H1 (cell line): Measurements from ENCODE around the gene SLC13A3. TPM values are rescaled to one million over a fixed set of nuclear protein-coding genes. Genes with fewer than 3 reads are reported as not detected.

Source experiments
- CTCF ChIA-PET: fragments of 300-600 bp; sonication (Branson Sonifier 250); formaldehyde crosslinking; loops from one replicate; lab custom pipeline; 2021; ENCODE audit not compliant: partially characterized antibody; lab: Charles Lee
- POLR2A ChIA-PET: fragments of 300-600 bp; sonication (Branson Sonifier 250); formaldehyde crosslinking; loops from one replicate; lab custom pipeline; 2021; ENCODE audit warnings: inconsistent platforms; ENCODE audit not compliant: partially characterized antibody; lab: Charles Lee
- DNase-seq, 2 experiments: peaks; one replicate each; pipeline versions ENCODE4 v3.0.0 to v3.0.0-alpha.2; 2010 to 2022; ENCODE audit warnings: low spot score in 2 of 2, low read depth in 1 of 2, mixed read lengths in 1 of 2
- FAIRE-seq: peaks from 2 replicates; lab custom pipeline; 2011; peaks lifted over from hg19 to GRCh38; lab: Jason Lieb, UNC
- H2AFZ ChIP-seq: 2 replicates; pipeline ENCODE4 v1.8.1; 2012; ENCODE audit warnings: low read length, inconsistent platforms
- H2AK5ac ChIP-seq: 2 replicates; pipeline ENCODE4 v1.6.1; 2013; ENCODE audit warnings: low read depth, low read length
- H2BK120ac ChIP-seq: replicated peaks from 2 replicates; pipeline ENCODE3; 2013; ENCODE audit warnings: low read depth, low read length, inconsistent platforms
- H2BK12ac ChIP-seq: 2 replicates; pipeline ENCODE4 v1.6.1; 2013; ENCODE audit warnings: low read depth, low read length
- H2BK15ac ChIP-seq: 2 replicates; pipeline ENCODE4 v1.6.1; 2013; ENCODE audit warnings: low read length
- H2BK20ac ChIP-seq: 2 replicates; pipeline ENCODE4 v1.6.1; 2013; ENCODE audit warnings: low read length
- H2BK5ac ChIP-seq: 2 replicates; pipeline ENCODE4 v1.6.1; 2013; ENCODE audit warnings: low read depth, low read length
- H3K14ac ChIP-seq: 2 replicates; pipeline ENCODE4 v1.6.1; 2013; ENCODE audit warnings: inconsistent platforms; ENCODE audit not compliant: insufficient read length
- H3K18ac ChIP-seq: 2 replicates; pipeline ENCODE4 v1.6.1; 2013; ENCODE audit warnings: low read length; ENCODE audit errors: extremely low read depth
- H3K23ac ChIP-seq: 2 replicates; pipeline ENCODE4 v1.6.1; 2013; ENCODE audit warnings: inconsistent platforms; ENCODE audit not compliant: insufficient read length
- H3K23me2 ChIP-seq: 2 replicates; pipeline ENCODE4 v1.6.1; 2013; ENCODE audit warnings: low read depth, low read length
- H3K27ac ChIP-seq: 2 replicates; pipeline ENCODE4 v1.6.1; 2011; ENCODE audit warnings: low read depth, low read length, inconsistent platforms
- H3K27me3 ChIP-seq, 4 experiments: replicated peaks in 1 of 4; 1 replicate in 1 of 4; 2 replicates in 3 of 4; pipeline versions ENCODE4 v1.6.1 to v1.8.1; 2011 to 2013; ENCODE audit warnings: low read length in 3 of 4, mild to moderate bottlenecking in 3 of 4, inconsistent platforms in 2 of 4, mixed read lengths in 2 of 4, moderate library complexity in 1 of 4; ENCODE audit not compliant: control insufficient read depth in 3 of 4, insufficient read depth in 3 of 4; ENCODE audit errors: extremely low read depth in 1 of 4
- H3K36me3 ChIP-seq, 4 experiments: 2 replicates each; pipeline versions ENCODE4 v1.6.1 to v1.8.1; 2011 to 2013; ENCODE audit warnings: mild to moderate bottlenecking in 4 of 4, low read length in 3 of 4, moderate library complexity in 2 of 4, control low read depth in 1 of 4, inconsistent platforms in 1 of 4; ENCODE audit not compliant: insufficient read depth in 4 of 4, control insufficient read depth in 2 of 4
- H3K4ac ChIP-seq: replicated peaks from 2 replicates; pipeline ENCODE3; 2013; ENCODE audit warnings: low read length, low read depth, mixed read lengths, inconsistent platforms; ENCODE audit not compliant: insufficient read length
- H3K4me1 ChIP-seq, 4 experiments: replicated peaks in 1 of 4; 1 replicate in 1 of 4; 2 replicates in 3 of 4; pipeline versions ENCODE4 v1.6.1 to v1.8.1; 2011 to 2013; ENCODE audit warnings: low read length in 3 of 4, inconsistent platforms in 2 of 4, mixed read lengths in 1 of 4; ENCODE audit not compliant: insufficient read depth in 4 of 4, control insufficient read depth in 3 of 4
- H3K4me2 ChIP-seq, 2 experiments: 2 replicates each; pipeline versions ENCODE4 v1.6.1 to v1.8.1; 2011 to 2013; ENCODE audit warnings: low read depth in 2 of 2, low read length in 2 of 2, control low read depth in 1 of 2, inconsistent platforms in 1 of 2, mild to moderate bottlenecking in 1 of 2; ENCODE audit not compliant: insufficient read depth in 1 of 2
- H3K4me3 ChIP-seq, 4 experiments: fragments of 200-600, 300-600 bp in 1 of 4; sonication (generic), shearing (Covaris generic), sonication (Bioruptor Twin) in 1 of 4; 2 replicates each; pipeline versions ENCODE4 v1.5.1 to v1.8.1; 2011 to 2016; ENCODE audit warnings: low read length in 4 of 4, low read depth in 3 of 4, control low read depth in 2 of 4, inconsistent platforms in 2 of 4, mild to moderate bottlenecking in 2 of 4, mixed read lengths in 1 of 4, moderate library complexity in 1 of 4; ENCODE audit not compliant: insufficient read depth in 2 of 4; ENCODE audit errors: extremely low read depth in 1 of 4
- H3K56ac ChIP-seq: replicated peaks from 2 replicates; pipeline ENCODE3; 2013; ENCODE audit warnings: low read depth, mild to moderate bottlenecking, mixed read lengths, low read length, inconsistent platforms; ENCODE audit not compliant: insufficient read length
- H3K79me1 ChIP-seq: 2 replicates; pipeline ENCODE4 v1.6.1; 2013; ENCODE audit warnings: low read depth, low read length, control low read depth
- H3K79me2 ChIP-seq, 2 experiments: 2 replicates each; pipeline versions ENCODE4 v1.6.1 to v1.8.1; 2012 to 2013; ENCODE audit warnings: low read length in 2 of 2, mild to moderate bottlenecking in 2 of 2, inconsistent platforms in 1 of 2; ENCODE audit not compliant: insufficient read depth in 2 of 2, control insufficient read depth in 1 of 2
- H3K9ac ChIP-seq, 4 experiments: replicated peaks in 1 of 4; 1 replicate in 1 of 4; 2 replicates in 3 of 4; pipeline versions ENCODE4 v1.6.1 to v1.8.1; 2011 to 2013; ENCODE audit warnings: low read depth in 3 of 4, low read length in 3 of 4, control low read depth in 2 of 4, mild to moderate bottlenecking in 2 of 4, moderate library complexity in 2 of 4, inconsistent platforms in 1 of 4; ENCODE audit errors: extremely low read depth in 1 of 4
- H3K9me3 ChIP-seq, 2 experiments: 2 replicates each; pipeline versions ENCODE4 v1.6.1 to v1.8.1; 2012 to 2013; ENCODE audit warnings: mild to moderate bottlenecking in 2 of 2, moderate library complexity in 2 of 2, control low read depth in 1 of 2, inconsistent platforms in 1 of 2, low read depth in 1 of 2, low read length in 1 of 2, mixed read lengths in 1 of 2; ENCODE audit not compliant: insufficient read depth in 2 of 2
- H4K20me1 ChIP-seq, 2 experiments: replicated peaks in 1 of 2; 2 replicates each; pipeline versions ENCODE3 to v1.8.1; 2011 to 2013; ENCODE audit warnings: inconsistent platforms in 2 of 2, low read length in 2 of 2, mild to moderate bottlenecking in 1 of 2; ENCODE audit not compliant: insufficient read depth in 2 of 2, control insufficient read depth in 1 of 2
- H4K5ac ChIP-seq: 2 replicates; pipeline ENCODE4 v1.6.1; 2013; ENCODE audit warnings: low read length, low read depth, mixed read lengths, inconsistent platforms; ENCODE audit not compliant: insufficient read length
- H4K8ac ChIP-seq: 2 replicates; pipeline ENCODE4 v1.8.0; 2013; ENCODE audit warnings: mild to moderate bottlenecking, moderate library complexity, low read length, inconsistent platforms; ENCODE audit not compliant: insufficient read depth; ENCODE audit errors: extremely low read depth
- H4K91ac ChIP-seq: replicated peaks from 2 replicates; pipeline ENCODE3; 2013; ENCODE audit warnings: low read length, mixed read lengths, inconsistent platforms; ENCODE audit not compliant: insufficient read length
- BRCA1 ChIP-seq: IDR thresholded peaks from 2 replicates; pipeline ENCODE4 v1.6.1; 2012; ENCODE audit warnings: low read depth, low read length, improper control_type of control experiment
- CHD2 ChIP-seq: IDR thresholded peaks from 2 replicates; pipeline ENCODE4 v1.6.1; 2012; ENCODE audit warnings: low read length, improper control_type of control experiment
- EP300 ChIP-seq, 2 experiments: IDR thresholded peaks; 1 replicate in 1 of 2; 2 replicates in 1 of 2; pipeline ENCODE4 v1.6.1; 2011 to 2012; ENCODE audit warnings: low read depth in 2 of 2, low read length in 2 of 2, mild to moderate bottlenecking in 2 of 2, borderline replicate concordance in 1 of 2, inconsistent platforms in 1 of 2, moderate library complexity in 1 of 2
- HDAC2 ChIP-seq, 2 experiments: fragments of 300-600 bp in 1 of 2; sonication (generic) in 1 of 2; IDR thresholded peaks; 2 replicates each; pipeline ENCODE4 v1.6.1; 2011 to 2012; ENCODE audit warnings: low read depth in 2 of 2, low read length in 2 of 2, mild to moderate bottlenecking in 2 of 2, moderate library complexity in 2 of 2, borderline replicate concordance in 1 of 2, inconsistent platforms in 1 of 2
- JUN ChIP-seq: IDR thresholded peaks from 2 replicates; pipeline ENCODE4 v1.6.1; 2011; ENCODE audit warnings: low read depth, mild to moderate bottlenecking, improper control_type of control experiment, low read length
- KDM1A ChIP-seq: fragments of 200-600, 300-600 bp; sonication (generic); IDR thresholded peaks from 2 replicates; pipeline ENCODE4 v1.7.1; 2016; ENCODE audit warnings: mild to moderate bottlenecking, low read length, borderline replicate concordance
- ZNF274 ChIP-seq: IDR thresholded peaks from 2 replicates; pipeline ENCODE4 v1.7.0; 2012; ENCODE audit warnings: low read length, borderline replicate concordance; ENCODE audit errors: extremely low read depth
- WGBS, 2 experiments: shearing (Covaris generic) in 1 of 2; methylation state at CpG; one replicate each; pipeline versions ENCODE4 v1.1.6 to v1.1.7; 2013 to 2015; ENCODE audit warnings: low lambda C conversion rate in 2 of 2, mixed read lengths in 2 of 2, inconsistent platforms in 1 of 2, low coverage in 1 of 2, missing lambda C conversion rate in 1 of 2; ENCODE audit not compliant: insufficient replicate concordance in 2 of 2, insufficient coverage in 1 of 2, insufficient read length in 1 of 2; ENCODE audit errors: extremely low coverage in 1 of 2, missing lambda C conversion rate in 1 of 2; 5-methylcytosine and 5-hydroxymethylcytosine counted together
- polyA plus RNA-seq, 7 experiments: library from polyadenylated mRNA; depleted of rRNA in 3 of 7; stranded (reverse) in 5 of 7; unstranded in 2 of 7; fragments of >200 nt in 5 of 7; fragments of 200-250 nt in 2 of 7; gene quantifications; 1 replicate in 5 of 7; 2 replicates in 1 of 7; 4 replicates in 1 of 7; pipeline versions ENCODE4 v1.2.1 to v1.2.3, GENCODE V29; 2011 to 2013; ENCODE audit warnings: missing spikeins in 2 of 7, mixed read lengths in 2 of 7
- total RNA-seq: library from RNA; stranded (reverse); fragmentation: NEBNext Ultra II Directional; extraction: Animal tissue kit (Norgen Biotek cat#: 25700); gene quantifications from 2 replicates; pipeline ENCODE4 v1.2.1, GENCODE V29; 2021
- TF ChIP-seq, protein P1 (sequence below): IDR thresholded peaks from 2 replicates; pipeline ENCODE4 v1.6.1; 2012; ENCODE audit warnings: inconsistent platforms

Gene SLC13A3
- total and polyA plus RNA-seq, 2 of the 8 experiments (the other 6 are each of a cell fraction or from before 2014, with no cell fraction given): 9.4 to 12.6 TPM

DNA sequence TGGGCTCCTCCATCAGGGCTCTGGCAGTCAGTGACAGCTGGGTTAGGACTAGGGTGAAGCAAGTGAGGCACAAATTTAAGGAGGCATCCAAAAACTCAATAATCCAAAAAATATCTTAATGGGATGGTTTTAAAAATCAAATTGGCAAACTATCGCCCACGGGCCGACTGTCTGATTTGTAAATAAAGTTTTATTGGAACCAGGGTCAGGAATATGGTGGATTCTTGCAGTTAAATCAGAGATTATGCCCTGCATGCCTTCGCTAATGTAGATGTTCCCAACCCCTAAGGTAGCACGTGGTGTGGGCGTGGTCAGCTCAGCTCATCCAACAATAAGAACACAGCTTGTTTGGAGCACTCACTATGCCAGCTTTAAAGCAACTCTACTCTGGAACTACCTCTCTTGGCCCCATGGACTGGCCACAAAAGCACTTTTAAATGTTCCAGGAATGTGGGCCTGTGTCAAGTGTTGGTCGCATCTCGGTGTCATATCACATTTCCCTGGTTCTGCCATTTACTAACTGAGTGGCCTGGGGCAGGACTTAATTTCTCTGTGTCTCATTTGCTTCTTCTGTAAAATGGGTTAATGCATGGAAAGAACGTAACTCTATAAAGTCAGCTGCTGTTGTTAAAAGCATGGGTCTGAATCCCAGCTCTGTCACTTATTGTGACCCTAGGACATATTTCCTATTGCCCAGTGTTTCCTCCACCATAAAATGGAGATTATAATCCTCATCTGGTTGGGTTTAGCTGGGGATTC lies 31.0 kb upstream of the SLC13A3 start:
- peak overlapping the region; percentile 14; the same call in 1 of the 2 replicates for H3K18ac ChIP-seq
- H3K23ac ChIP-seq: no peak overlapping the region
- H4K20me1 ChIP-seq: peaks cover 0 to 3% of the 10 kb centered on the region in 2 experiments
- H3K23me2 ChIP-seq: peaks cover 4% of the 10 kb centered on the region; the same call in 1 of the 2 replicates
- no peaks in the 10 kb centered on the region for H3K9me3 ChIP-seq
- no peak overlapping the region for H3K27ac ChIP-seq
- no peak overlapping the region for H2BK120ac ChIP-seq
- peaks cover 2 to 39% (median 14%) of the 10 kb centered on the region in 4 experiments; a peak in 7 of 8 replicates for H3K36me3 ChIP-seq
- H3K14ac ChIP-seq: no peak overlapping the region
- H3K4ac ChIP-seq: peak overlapping the region; percentile 29
- CTCF ChIA-PET: interaction anchor here (0.5 to 4.3 kb wide), 21 partner anchors 10 to 1447 kb away, joined by 3 to 63 read pairs (median 10); partner anchors contain the start of gene OCSTAMP
- H2BK20ac ChIP-seq: no peak overlapping the region
- H3K56ac ChIP-seq: no peak overlapping the region
- no peak overlapping the region for H2BK15ac ChIP-seq
- H3K4me2 ChIP-seq: peak overlapping the region; percentile 70 to 97; a peak in 3 of 4 replicates
- H3K79me2 ChIP-seq: peaks cover 0 to 58% of the 10 kb centered on the region in 2 experiments; a peak in 3 of 4 replicates
- H2BK5ac ChIP-seq: no peak overlapping the region
- no peaks in the 10 kb centered on the region for H3K27me3 ChIP-seq
- no peak overlapping the region for H2AFZ ChIP-seq
- FAIRE-seq (no peak), DNase-seq (no peak)
- POLR2A ChIA-PET: interaction anchor here (0.6 to 5.7 kb wide), 20 partner anchors 8 to 278 kb away, joined by 3 to 36 read pairs (median 5); partner anchors contain the start of genes OCSTAMP and ZNF334
- no peak overlapping the region for H4K91ac ChIP-seq
- peaks cover 4% of the 10 kb centered on the region; the same call in 1 of the 2 replicates for H3K79me1 ChIP-seq
- no peak overlapping the region for H4K8ac ChIP-seq
- H4K5ac ChIP-seq: no peak overlapping the region
- H2BK12ac ChIP-seq: peak overlapping the region; percentile 4
- no peak overlapping the region for H3K9ac ChIP-seq
- H2AK5ac ChIP-seq: 0 out of 2 replicates have a peak overlapping the region, but pooled peaks have one; percentile 41
- 86% methylated on average over 9 of the region's 9 CpGs; no CpG with 5 or more reads in 1 of the 2 experiments for WGBS, 2 experiments
- TF ChIP-seq, protein P1, sequence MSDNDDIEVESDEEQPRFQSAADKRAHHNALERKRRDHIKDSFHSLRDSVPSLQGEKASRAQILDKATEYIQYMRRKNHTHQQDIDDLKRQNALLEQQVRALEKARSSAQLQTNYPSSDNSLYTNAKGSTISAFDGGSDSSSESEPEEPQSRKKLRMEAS: peak; percentile 75
- TF ChIP-seq JUN (no peak), EP300 (IDR thresholded peaks at IDR 0.05; ENCODE audit: borderline replicate concordance in 1 of 2, low read depth in 2 of 2, low read length in 2 of 2) (no peak), CHD2 (no peak), BRCA1 (no peak), KDM1A (peak; percentile 40; the same call in 1 of the 2 replicates), ZNF274 (no peak), HDAC2 (IDR thresholded peaks at IDR 0.05; ENCODE audit: borderline replicate concordance in 1 of 2, low read depth in 2 of 2, low read length in 2 of 2) (no peak)
- TF ChIP-seq, all 59 proteins: peak for 2
- H3K4me3 ChIP-seq: peak overlapping the region in 1 of 4 experiments; percentile 68; a peak in 1 of 8 replicates
- peaks cover 12 to 22% (median 16%) of the 10 kb centered on the region in 4 experiments for H3K4me1 ChIP-seq
